ENCODE data around the gene ZNF500. TPM values are rescaled to one million over a fixed set of nuclear protein-coding genes. Genes with fewer than 3 reads are reported as not detected.

Gene ZNF500
- total RNA-seq, 1 experiment from 2014 or later: 18.3 TPM

GRCh38 chr16:4728676-4729075, 38.3 kb downstream of the ZNF500 start:
- no peak overlapping the region for H3K23ac ChIP-seq (ENCODE audit: insufficient read length, low read depth, low read length)
- Mint-ChIP-seq H3K36me3 (ENCODE audit: insufficient read depth in 1 of 3, low read depth in 3 of 3) (peaks cover 3 to 52% (median 38%) of the 10 kb centered on the region in 3 experiments; a peak in 6 of 7 replicates), H3K4me3 (no peak overlapping the region), H3K27ac (peak overlapping the region; percentile 8 to 63 (median 36); a peak in 6 of 7 replicates), H3K9me3 (no peaks in the 10 kb centered on the region; a peak in 1 of 5 replicates), H3K4me1 (peaks cover 4 to 6% of the 10 kb centered on the region in 2 experiments; a peak in 3 of 4 replicates), H3K27me3 (ENCODE audit: low read depth) (no peaks in the 10 kb centered on the region)
- H3K56ac ChIP-seq (ENCODE audit: insufficient read length, low read depth, low read length): no peak overlapping the region
- no peak overlapping the region for H3K4ac ChIP-seq (ENCODE audit: low read depth, low read length)
- WGBS (ENCODE audit: extremely low coverage, insufficient read length, low lambda C conversion rate): no CpG with 5 or more reads among the region's 8 CpGs
- no peaks in the 10 kb centered on the region for H3K9me3 ChIP-seq (ENCODE audit: control insufficient read depth, low read depth, low read length)
- no peak overlapping the region for H2BK5ac ChIP-seq (ENCODE audit: insufficient read length, low read length)
- peaks cover 6% of the 10 kb centered on the region for H3K79me1 ChIP-seq (ENCODE audit: insufficient read depth, low read depth, low read length, poor library complexity, severe bottlenecking)
- no peaks in the 10 kb centered on the region for H4K20me1 ChIP-seq (ENCODE audit: control insufficient read depth, insufficient read depth, insufficient read length)
- no peak overlapping the region for H2BK15ac ChIP-seq (ENCODE audit: low read depth, low read length)
- H4K91ac ChIP-seq (ENCODE audit: insufficient read length, low read depth, low read length): no peak overlapping the region
- H3K79me2 ChIP-seq (ENCODE audit: insufficient read depth, low read length): peaks cover 4% of the 10 kb centered on the region; the same call in 1 of the 2 replicates
- no peaks in the 10 kb centered on the region for H3K4me1 ChIP-seq (ENCODE audit: insufficient read depth, low read length)
- H3K18ac ChIP-seq (ENCODE audit: insufficient read length, low read depth, low read length): no peak overlapping the region
- no peak overlapping the region for H3K27ac ChIP-seq (ENCODE audit: insufficient read length, low read depth, low read length)
- no peak overlapping the region for H2AK5ac ChIP-seq (ENCODE audit: insufficient read length, low read length)
- H3K27me3 ChIP-seq (ENCODE audit: insufficient read depth, low read length): no peaks in the 10 kb centered on the region
- H3K14ac ChIP-seq (ENCODE audit: insufficient read depth, low read length): no peak overlapping the region
- H4K5ac ChIP-seq (ENCODE audit: insufficient read length, low read depth, low read length): no peak overlapping the region
- no peak overlapping the region for H2BK12ac ChIP-seq (ENCODE audit: insufficient read length, low read depth, low read length)
- H3T11ph ChIP-seq (ENCODE audit: low read length): no peak overlapping the region
- H2BK20ac ChIP-seq (ENCODE audit: low read depth, low read length, poor library complexity, severe bottlenecking): no peak overlapping the region
- no peak overlapping the region for H4K8ac ChIP-seq (replicated peaks; ENCODE audit: insufficient read length, low read depth, low read length)
- TF ChIP-seq CTCF (conservative IDR thresholded peaks at IDR 0.05): no peak
- H3K23me2 ChIP-seq (ENCODE audit: insufficient read length, low read depth, low read length, poor library complexity, severe bottlenecking): no peaks in the 10 kb centered on the region
- DNase-seq: no peak
- H2AFZ ChIP-seq (ENCODE audit: low read length): no peak overlapping the region
- no peak overlapping the region for H3K9ac ChIP-seq (ENCODE audit: extremely low read depth, insufficient read length, low read length)
- H3K4me2 ChIP-seq (ENCODE audit: insufficient read depth, insufficient read length, low read length): no peak overlapping the region
- H2BK120ac ChIP-seq (ENCODE audit: low read depth, low read length, poor library complexity, severe bottlenecking): no peak overlapping the region

All from H9 (cell line).